Vein endothelial cell (primary cell): ENCODE data around the gene ERFL. TPM values are rescaled to one million over a fixed set of nuclear protein-coding genes. Genes with fewer than 3 reads are reported as not detected.

Source experiments
- small RNA-seq: library from RNA; depleted of rRNA; stranded (forward); fragments of <200 nt; gene quantifications from one replicate; pipeline ENCODE3, GENCODE V24; 2012
- total RNA-seq: library from RNA; depleted of rRNA; stranded (reverse); fragments of >200 nt; gene quantifications from 2 replicates; pipeline ENCODE4 v1.2.3, GENCODE V29; 2012

Gene ERFL
- total RNA-seq = not detected in 2 replicates

GRCh38 chr19:41928221-41928683 is at the start of gene ERFL:
ERFL (minus strand) TSS chr19:41928449; CDS start chr19:41912919, 15,530 bp downstream.

GRCh38 chr19:41959056-41960053 is 31.1 kb upstream of the ERFL start, which contains the start of gene RABAC1:
RABAC1 (minus strand) TSS chr19:41959321; CDS start chr19:41959292, 29 bp downstream.

GRCh38 chr19:41882568-41883462 is 45.4 kb downstream of the ERFL start, which contains the start of gene ARHGEF1:
ARHGEF1 (plus strand) TSS chr19:41883184; CDS start chr19:41888083, 4,899 bp downstream.

GRCh38 chr19:41876847-41877832 is 51.1 kb downstream of the ERFL start, which contains the start of gene CD79A:
CD79A (plus strand) TSS chr19:41877279; CDS start chr19:41877305, 26 bp downstream.

GRCh38 chr19:41859618-41860418 is 68.4 kb downstream of the ERFL start, which contains the start of gene RPS19:
RPS19 (plus strand) TSS chr19:41860255; CDS start chr19:41860775, 520 bp downstream.

Small RNA genes lying within 50 kb of the gene (small RNA-seq; reads per million reads assigned to genes)
- gene MIR6797 = 0.13 reads per million

Other genes starting within 250 kb of the ERFL start
- not detected in 2 replicates for gene CEACAM7, start 240.2 kb downstream of the ERFL start, total RNA-seq
- gene CEACAM5, start 219.8 kb downstream of the ERFL start, total RNA-seq = not detected in 2 replicates
- gene CEACAM6, start 172.9 kb downstream of the ERFL start, total RNA-seq = not detected in 2 replicates
- gene CEACAM3, start 131.9 kb downstream of the ERFL start, total RNA-seq = not detected in 2 replicates
- gene LYPD4, start 83.8 kb downstream of the ERFL start, total RNA-seq = not detected in 2 replicates
- not detected in 2 replicates for gene DMRTC2, start 83.4 kb downstream of the ERFL start, total RNA-seq
- 908 and 1,614 TPM in 2 replicates for gene RPS19, start 68.2 kb downstream of the ERFL start, total RNA-seq
- 0.33 TPM in 1 of 2 replicates, not detected in the other for gene CD79A, start 51.2 kb downstream of the ERFL start, total RNA-seq
- gene ARHGEF1, start 45.3 kb downstream of the ERFL start, total RNA-seq = 56.2 and 56.8 TPM in 2 replicates
- 80.0 and 119 TPM in 2 replicates for gene RABAC1, start 30.9 kb upstream of the ERFL start, total RNA-seq
- gene ATP1A3, start 65.8 kb upstream of the ERFL start, total RNA-seq = under 0.01 TPM in 1 of 2 replicates, not detected in the other
- gene GRIK5, start 141.8 kb upstream of the ERFL start, total RNA-seq = under 0.01 TPM in 1 of 2 replicates, not detected in the other
- gene ZNF574, start 147.7 kb upstream of the ERFL start, total RNA-seq = 23.2 and 26.8 TPM in 2 replicates
- 1.3 and 1.5 TPM in 2 replicates for gene POU2F2, start 204.0 kb upstream of the ERFL start, total RNA-seq